Calu3 (cell line): ENCODE measurements around the gene NTNG1. TPM values are rescaled to one million over a fixed set of nuclear protein-coding genes. Genes with fewer than 3 reads are reported as not detected.

Experiments used
- BruUV-seq: library from RNA; stranded (reverse); fragments of 400-500 nt; replicated peaks from 2 replicates; lab custom pipeline; 2021; lab: Mats Ljungman, UMichigan
- CTCF ChIA-PET: fragments of 300-600 bp; sonication (Branson Sonifier 250); formaldehyde crosslinking; loops from one replicate; lab custom pipeline; 2022; ENCODE audit warnings: antibody characterized with exemption; lab: Charles Lee
- DNase-seq: peaks from one replicate; pipeline ENCODE4 v3.0.0; 2022
- H3K27ac Mint-ChIP-seq: one replicate; pipeline ENCODE4 v1.8.0; 2022; ENCODE audit warnings: mixed read lengths; ENCODE audit not compliant: unreplicated experiment
- H3K27me3 Mint-ChIP-seq: one replicate; pipeline ENCODE4 v1.8.0; 2022; ENCODE audit warnings: mixed read lengths; ENCODE audit not compliant: unreplicated experiment
- H3K36me3 Mint-ChIP-seq: one replicate; pipeline ENCODE4 v1.8.0; 2022; ENCODE audit warnings: mild to moderate bottlenecking, moderate library complexity, mixed read lengths; ENCODE audit not compliant: insufficient read depth, unreplicated experiment
- H3K4me1 Mint-ChIP-seq: one replicate; pipeline ENCODE4 v1.8.0; 2022; ENCODE audit warnings: mild to moderate bottlenecking, low read depth, mixed read lengths; ENCODE audit not compliant: unreplicated experiment
- H3K4me3 Mint-ChIP-seq: one replicate; pipeline ENCODE4 v1.8.0; 2022; ENCODE audit warnings: mild to moderate bottlenecking, low read depth, moderate library complexity, mixed read lengths; ENCODE audit not compliant: unreplicated experiment
- H3K9me3 Mint-ChIP-seq: one replicate; pipeline ENCODE4 v1.8.0; 2022; ENCODE audit warnings: low read depth, mixed read lengths; ENCODE audit not compliant: unreplicated experiment
- intact Hi-C: fragments of 100-400 bp; cut with micrococcal nuclease; formaldehyde crosslinking; loops from one replicate; pipeline ENCODE4 v1.10.0; 2022; ENCODE audit not compliant: unreplicated experiment
- total RNA-seq: library from RNA; stranded (reverse); gene quantifications from 2 replicates; pipeline ENCODE4 v1.2.3, GENCODE V29; 2022
- TF ChIP-seq, protein P1 (sequence below): fragments of 200-600 bp; IDR thresholded peaks from one replicate; pipeline ENCODE4 v1.8.0; 2022; ENCODE audit warnings: antibody characterized with exemption; ENCODE audit not compliant: unreplicated experiment

NTNG1 gene
- total RNA-seq, 1 experiment from 2014 or later: 2.6 TPM

GRCh38 chr1:107501081-107501605 lies 360.3 kb downstream of the NTNG1 start:
- Mint-ChIP-seq H3K4me1 (no peaks in the 10 kb centered on the region), H3K4me3 (no peak overlapping the region), H3K36me3 (no peaks in the 10 kb centered on the region), H3K27ac (no peak overlapping the region), H3K27me3 (peaks cover 10% of the 10 kb centered on the region), H3K9me3 (no peaks in the 10 kb centered on the region)
- TF ChIP-seq, protein P1, sequence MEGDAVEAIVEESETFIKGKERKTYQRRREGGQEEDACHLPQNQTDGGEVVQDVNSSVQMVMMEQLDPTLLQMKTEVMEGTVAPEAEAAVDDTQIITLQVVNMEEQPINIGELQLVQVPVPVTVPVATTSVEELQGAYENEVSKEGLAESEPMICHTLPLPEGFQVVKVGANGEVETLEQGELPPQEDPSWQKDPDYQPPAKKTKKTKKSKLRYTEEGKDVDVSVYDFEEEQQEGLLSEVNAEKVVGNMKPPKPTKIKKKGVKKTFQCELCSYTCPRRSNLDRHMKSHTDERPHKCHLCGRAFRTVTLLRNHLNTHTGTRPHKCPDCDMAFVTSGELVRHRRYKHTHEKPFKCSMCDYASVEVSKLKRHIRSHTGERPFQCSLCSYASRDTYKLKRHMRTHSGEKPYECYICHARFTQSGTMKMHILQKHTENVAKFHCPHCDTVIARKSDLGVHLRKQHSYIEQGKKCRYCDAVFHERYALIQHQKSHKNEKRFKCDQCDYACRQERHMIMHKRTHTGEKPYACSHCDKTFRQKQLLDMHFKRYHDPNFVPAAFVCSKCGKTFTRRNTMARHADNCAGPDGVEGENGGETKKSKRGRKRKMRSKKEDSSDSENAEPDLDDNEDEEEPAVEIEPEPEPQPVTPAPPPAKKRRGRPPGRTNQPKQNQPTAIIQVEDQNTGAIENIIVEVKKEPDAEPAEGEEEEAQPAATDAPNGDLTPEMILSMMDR: no peak
- CTCF ChIA-PET: no interaction called here
- DNase-seq: no peak
- no TSS peak for BruUV-seq
- intact Hi-C loops: no loop called here

GRCh38 chr1:107510347-107510746 lies 369.5 kb downstream of the NTNG1 start:
- Mint-ChIP-seq H3K4me1 (no peaks in the 10 kb centered on the region), H3K4me3 (no peak overlapping the region), H3K27ac (no peak overlapping the region), H3K9me3 (no peaks in the 10 kb centered on the region), H3K36me3 (no peaks in the 10 kb centered on the region), H3K27me3 (no peaks in the 10 kb centered on the region)
- no TSS peak for BruUV-seq
- TF ChIP-seq, protein P1: no peak
- DNase-seq: no peak
- intact Hi-C loops: no loop called here
- CTCF ChIA-PET: no interaction called here

GRCh38 chr1:107512836-107513235 lies 372.0 kb downstream of the NTNG1 start:
- Mint-ChIP-seq H3K4me3 (no peak overlapping the region), H3K4me1 (no peaks in the 10 kb centered on the region), H3K27ac (no peak overlapping the region), H3K36me3 (no peaks in the 10 kb centered on the region), H3K27me3 (peaks cover 19% of the 10 kb centered on the region), H3K9me3 (no peaks in the 10 kb centered on the region)
- no TSS peak for BruUV-seq
- intact Hi-C loops: no loop called here
- TF ChIP-seq, protein P1: no peak
- DNase-seq: no peak
- CTCF ChIA-PET: no interaction called here

- Mint-ChIP-seq H3K4me1 (no peaks in the 10 kb centered on the region), H3K27me3 (peaks cover 19% of the 10 kb centered on the region), H3K27ac (no peak overlapping the region), H3K36me3 (no peaks in the 10 kb centered on the region), H3K4me3 (no peak overlapping the region), H3K9me3 (peaks cover 2% of the 10 kb centered on the region)
- intact Hi-C loops: no loop called here
- TF ChIP-seq, protein P1: no peak
- BruUV-seq: no TSS peak
- CTCF ChIA-PET: no interaction called here
- no peak for DNase-seq
Observed at GRCh38 chr1:107514841-107515240, 374.0 kb downstream of the NTNG1 start.
